Brain pericyte (primary cell): ENCODE results near the gene RGS6.

Experiments used
- DNase-seq: peaks from one replicate; pipeline ENCODE4 v3.0.0-alpha.2; 2012; ENCODE audit warnings: low read depth, low spot score

RGS6 gene

GRCh38 chr14:72578514-72578913 lies 646.3 kb downstream of the RGS6 start:
- DNase-seq = no peak

GRCh38 chr14:72582582-72582981 lies 650.4 kb downstream of the RGS6 start:
- no peak for DNase-seq

- no peak for DNase-seq
Observed at GRCh38 chr14:72583316-72584272, 651.4 kb downstream of the RGS6 start.

GRCh38 chr14:72588521-72588920 lies 656.3 kb downstream of the RGS6 start:
- DNase-seq = no peak

GRCh38 chr14:72589652-72590051 lies 657.4 kb downstream of the RGS6 start:
- no peak for DNase-seq

- no peak for DNase-seq
Observed at GRCh38 chr14:72590577-72590976, 658.3 kb downstream of the RGS6 start.

GRCh38 chr14:72591391-72591790 lies 659.2 kb downstream of the RGS6 start:
- no peak for DNase-seq

GRCh38 chr14:72594099-72594901 lies 662.1 kb downstream of the RGS6 start:
- no peak for DNase-seq

GRCh38 chr14:72595152-72595862 lies 663.1 kb downstream of the RGS6 start:
- DNase-seq = no peak

- DNase-seq = no peak
Observed at GRCh38 chr14:72597252-72598233, 665.3 kb downstream of the RGS6 start.

GRCh38 chr14:72598306-72598705 lies 666.1 kb downstream of the RGS6 start:
- DNase-seq = no peak

- DNase-seq = no peak
Observed at GRCh38 chr14:72599579-72600470, 667.6 kb downstream of the RGS6 start.

GRCh38 chr14:72600551-72601330 lies 668.5 kb downstream of the RGS6 start:
- DNase-seq = no peak

- no peak for DNase-seq
Observed at GRCh38 chr14:72603639-72604038, 671.4 kb downstream of the RGS6 start.

- DNase-seq = no peak
Observed at GRCh38 chr14:72604133-72604532, 671.9 kb downstream of the RGS6 start.

- no peak for DNase-seq
Observed at GRCh38 chr14:72605096-72605920, 673.1 kb downstream of the RGS6 start.

- DNase-seq = no peak
Observed at GRCh38 chr14:72605921-72606220, 673.6 kb downstream of the RGS6 start.

- DNase-seq = no peak
Observed at GRCh38 chr14:72606879-72607278, 674.6 kb downstream of the RGS6 start.
